Measurements from ENCODE around the gene MRPL46.
"Not testable (repeated sequence)": the region's sequence is repeated elsewhere in the genome, so short reads cannot be mapped to it uniquely, and the experiment has no call there.

Gene MRPL46

DNA sequence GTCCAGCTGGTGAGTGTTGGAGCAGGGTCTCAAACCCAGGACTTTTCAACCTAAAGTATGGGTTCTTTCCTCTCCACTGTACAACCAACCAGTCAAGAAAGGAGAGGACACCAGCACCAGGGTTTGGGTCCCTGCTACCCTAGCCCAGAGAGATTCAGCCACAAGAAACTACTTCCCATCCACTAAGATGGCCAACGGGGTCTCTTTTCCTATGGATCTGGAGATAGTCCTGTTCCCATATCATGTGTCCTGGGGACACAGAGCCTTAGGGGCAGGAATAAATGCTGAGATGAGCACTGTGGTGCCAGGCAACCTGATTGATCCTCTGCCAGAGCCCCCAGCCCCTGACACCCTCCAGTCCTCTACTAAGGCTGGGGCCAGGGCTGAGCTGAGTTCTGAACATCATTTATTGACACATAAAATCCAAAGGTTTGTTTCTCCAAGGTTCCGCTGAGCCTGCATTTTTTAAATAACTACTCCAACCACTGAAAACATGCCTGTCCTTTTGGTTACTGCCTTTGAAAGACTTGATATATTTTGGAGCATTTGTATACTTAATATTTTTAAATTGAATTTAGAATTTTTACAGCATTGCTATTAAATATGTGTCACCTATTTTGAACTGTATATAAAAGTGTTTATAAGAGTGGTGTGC lies 26.0 kb downstream of the MRPL46 start:
- DNase-seq (ENCODE audit: low read depth), result no peak

DNA sequence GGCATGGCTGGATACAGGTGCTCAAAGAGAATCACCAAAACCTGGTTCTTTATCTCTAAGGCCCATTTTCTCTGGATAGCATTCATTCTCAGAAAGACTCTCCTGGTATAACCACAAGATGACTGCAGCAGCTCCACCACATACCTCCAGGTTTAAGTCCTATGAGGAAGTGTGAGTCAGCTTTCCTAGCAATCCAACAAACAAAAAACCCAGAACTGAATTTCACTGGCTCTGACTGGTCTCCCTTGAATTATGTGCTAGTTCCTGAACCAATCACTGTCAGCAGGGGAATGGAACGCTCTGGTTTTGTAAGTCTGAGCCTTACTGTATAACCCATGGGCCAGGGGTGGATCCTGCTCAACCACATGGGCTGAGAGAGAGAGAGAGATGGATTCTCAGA lies 27.2 kb downstream of the MRPL46 start:
- DNase-seq (ENCODE audit: low read depth), result peak; percentile 85

- DNase-seq (ENCODE audit: low read depth), result no peak
These were observed 29.0 kb downstream of the MRPL46 start for GRCh38 chr15:88438181-88438580.

GRCh38 chr15:88434106-88434505 lies 33.1 kb downstream of the MRPL46 start:
- not testable (repeated sequence) for DNase-seq (ENCODE audit: low read depth)

DNA sequence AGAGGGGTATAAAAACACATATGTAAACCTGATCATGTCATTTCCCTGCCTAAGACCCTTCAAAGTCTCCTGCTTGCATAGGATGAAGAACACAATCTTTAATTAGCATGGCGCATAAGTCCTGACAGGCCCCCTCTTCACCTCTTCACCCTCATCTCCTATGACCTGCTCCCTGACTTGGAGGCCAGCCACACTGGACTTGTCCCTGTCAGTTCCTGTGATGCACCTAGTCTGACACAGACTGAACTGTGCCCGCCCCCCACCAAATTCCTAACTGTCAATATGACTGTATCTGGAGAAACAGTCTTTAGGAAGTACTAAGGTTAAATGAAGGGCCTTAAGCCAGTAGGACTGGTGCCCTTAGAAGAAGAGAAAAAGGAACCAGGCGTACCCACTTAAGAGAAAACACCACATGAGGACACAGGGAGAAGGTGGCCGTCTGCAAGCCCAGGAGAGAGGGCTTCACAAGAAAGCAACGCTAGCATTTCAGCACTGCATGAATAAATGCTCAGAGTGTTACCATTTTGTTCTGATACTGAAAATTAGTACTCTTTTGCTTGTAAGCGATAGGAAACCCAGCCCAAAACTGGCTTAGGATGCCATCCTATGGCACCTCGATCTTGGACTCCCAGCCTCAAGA lies 34.0 kb downstream of the MRPL46 start:
- no peak for DNase-seq (ENCODE audit: low read depth)

DNA sequence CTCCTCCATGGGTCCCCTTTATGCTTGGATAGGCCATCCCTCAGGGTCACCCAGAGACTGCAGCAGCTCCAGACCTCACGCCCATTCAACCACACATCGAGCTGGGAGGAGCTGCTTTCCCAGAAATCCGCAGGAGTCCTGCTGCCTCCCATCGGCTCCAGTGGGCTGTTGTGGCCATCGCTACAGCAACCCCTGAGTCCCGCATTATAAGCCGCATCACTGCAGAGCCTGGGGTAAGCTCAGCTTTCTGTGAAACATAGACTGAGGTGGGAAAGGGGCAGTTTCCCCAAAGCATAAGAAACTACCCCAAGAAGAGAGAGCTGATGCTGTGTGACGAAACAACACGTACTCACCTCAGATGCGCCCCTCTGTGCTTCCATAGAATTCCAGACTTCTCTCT lies 35.7 kb downstream of the MRPL46 start:
- no peak for DNase-seq (ENCODE audit: low read depth)

GRCh38 chr15:88430051-88430450 lies 37.1 kb downstream of the MRPL46 start:
- no peak for DNase-seq (ENCODE audit: low read depth)

DNA sequence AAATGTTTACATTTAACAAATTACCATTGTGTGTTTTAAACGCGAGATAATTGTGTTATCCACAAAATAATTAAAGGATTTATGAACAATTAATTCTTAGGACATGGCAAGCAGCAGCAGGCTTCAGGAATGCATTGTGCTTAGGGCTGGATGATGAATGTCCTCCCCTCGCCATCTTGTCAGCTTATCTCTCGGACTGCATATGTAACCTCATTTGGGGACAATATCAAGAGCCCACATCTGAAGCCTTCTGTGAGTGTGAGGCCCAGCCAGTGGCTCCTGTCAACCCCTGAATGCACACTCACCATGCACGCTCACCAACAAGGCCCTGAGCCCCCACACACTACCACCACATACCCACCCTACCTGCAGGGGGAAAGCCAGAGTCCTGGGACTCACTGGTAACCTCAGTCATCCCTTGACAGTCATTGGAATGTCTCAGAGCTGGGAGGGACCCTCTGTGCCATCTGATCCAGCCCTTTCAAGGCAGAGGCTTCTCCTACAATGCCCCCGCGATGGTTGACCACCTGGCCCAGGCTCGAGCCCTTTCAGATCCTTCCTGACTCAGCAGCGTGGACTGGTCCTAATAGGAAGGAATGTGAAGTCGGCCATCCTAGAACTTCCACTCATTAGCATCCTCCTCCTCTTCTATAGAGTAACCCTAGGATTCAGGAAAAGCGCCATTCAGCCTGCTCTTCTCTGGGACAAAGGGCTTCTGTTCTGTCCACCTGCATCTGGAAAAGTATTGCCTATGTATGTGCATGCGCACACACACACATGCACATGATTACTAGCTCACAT lies 38.2 kb downstream of the MRPL46 start:
- no peak for DNase-seq (ENCODE audit: low read depth)

DNA sequence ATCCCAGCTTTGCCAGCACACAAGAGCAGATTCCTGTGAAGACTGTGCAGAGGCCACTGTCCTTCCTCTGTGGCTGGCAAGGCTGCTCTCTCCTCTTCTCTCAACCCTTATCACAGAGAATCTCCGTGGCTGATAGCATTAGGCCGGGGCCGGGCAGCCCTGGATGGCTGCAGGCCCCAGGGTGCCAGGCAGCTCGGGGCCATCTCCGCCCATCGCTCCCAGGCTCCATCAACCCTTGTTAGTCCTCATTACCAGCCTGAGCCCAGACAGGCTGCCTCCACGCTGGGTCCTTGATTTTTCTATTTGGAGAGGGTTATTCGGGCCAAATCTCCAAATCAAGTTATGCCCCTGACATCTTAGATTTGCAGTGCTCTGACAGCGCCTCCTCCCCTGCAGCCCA lies 39.1 kb downstream of the MRPL46 start:
- DNase-seq (ENCODE audit: low read depth), result no peak

- no peak for DNase-seq (ENCODE audit: low read depth)
These were observed 40.9 kb downstream of the MRPL46 start for GRCh38 chr15:88426304-88426703.

DNA sequence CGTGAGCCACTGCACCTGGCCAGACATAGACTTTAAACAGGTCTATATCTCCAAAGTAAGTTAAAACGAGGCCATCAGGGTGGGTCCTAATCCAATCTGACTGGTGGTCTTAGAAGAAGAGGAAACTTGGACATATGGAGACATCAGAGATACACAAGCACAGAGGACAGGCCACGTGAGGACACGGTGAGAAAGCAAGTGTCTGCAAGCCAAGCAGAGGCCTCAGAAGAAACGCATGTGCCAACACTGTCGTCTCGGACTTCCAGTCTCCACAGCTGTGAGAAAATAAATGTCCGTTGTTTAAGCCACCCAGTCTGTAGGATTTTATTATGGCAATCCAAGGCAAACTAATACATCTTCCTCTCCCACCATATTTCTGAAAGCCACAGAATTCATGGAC lies 43.9 kb downstream of the MRPL46 start:
- no peak for DNase-seq (ENCODE audit: low read depth)

GRCh38 chr15:88419830-88420229 lies 47.4 kb downstream of the MRPL46 start:
- peak; percentile 19 for DNase-seq (ENCODE audit: low read depth)
